ENCODE results near the gene LYL1.

GRCh38 chr19:13135068-13136062 lies 32.7 kb upstream of the LYL1 start:
- TF ChIP-seq, protein P1, sequence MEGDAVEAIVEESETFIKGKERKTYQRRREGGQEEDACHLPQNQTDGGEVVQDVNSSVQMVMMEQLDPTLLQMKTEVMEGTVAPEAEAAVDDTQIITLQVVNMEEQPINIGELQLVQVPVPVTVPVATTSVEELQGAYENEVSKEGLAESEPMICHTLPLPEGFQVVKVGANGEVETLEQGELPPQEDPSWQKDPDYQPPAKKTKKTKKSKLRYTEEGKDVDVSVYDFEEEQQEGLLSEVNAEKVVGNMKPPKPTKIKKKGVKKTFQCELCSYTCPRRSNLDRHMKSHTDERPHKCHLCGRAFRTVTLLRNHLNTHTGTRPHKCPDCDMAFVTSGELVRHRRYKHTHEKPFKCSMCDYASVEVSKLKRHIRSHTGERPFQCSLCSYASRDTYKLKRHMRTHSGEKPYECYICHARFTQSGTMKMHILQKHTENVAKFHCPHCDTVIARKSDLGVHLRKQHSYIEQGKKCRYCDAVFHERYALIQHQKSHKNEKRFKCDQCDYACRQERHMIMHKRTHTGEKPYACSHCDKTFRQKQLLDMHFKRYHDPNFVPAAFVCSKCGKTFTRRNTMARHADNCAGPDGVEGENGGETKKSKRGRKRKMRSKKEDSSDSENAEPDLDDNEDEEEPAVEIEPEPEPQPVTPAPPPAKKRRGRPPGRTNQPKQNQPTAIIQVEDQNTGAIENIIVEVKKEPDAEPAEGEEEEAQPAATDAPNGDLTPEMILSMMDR (IDR thresholded peaks at IDR 0.05; ENCODE audit: low read depth, low read length, poor library complexity, severe bottlenecking) = no peak
- TF ChIP-seq EZH2phosphoT487 (IDR thresholded peaks at IDR 0.05; ENCODE audit: borderline replicate concordance, low read length) = no peak

Measured in DOHH2 (cell line).